ENCODE data around the gene NTRK1.

NTRK1 gene

DNA sequence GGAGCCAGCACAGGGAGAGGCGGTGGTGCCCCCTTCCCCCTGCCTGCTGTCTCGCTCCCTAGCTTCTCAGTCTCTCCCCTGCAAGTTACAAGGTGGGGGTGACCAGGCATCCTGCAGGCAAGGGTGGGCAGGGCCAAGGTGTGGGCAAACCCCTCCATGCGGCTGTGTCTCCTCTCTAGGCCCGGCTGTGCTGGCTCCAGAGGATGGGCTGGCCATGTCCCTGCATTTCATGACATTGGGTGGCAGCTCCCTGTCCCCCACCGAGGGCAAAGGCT, 14.6 kb downstream of the NTRK1 start:
- no peak for DNase-seq (ENCODE audit: extremely low read depth, low read depth)
- TF ChIP-seq, protein P1, sequence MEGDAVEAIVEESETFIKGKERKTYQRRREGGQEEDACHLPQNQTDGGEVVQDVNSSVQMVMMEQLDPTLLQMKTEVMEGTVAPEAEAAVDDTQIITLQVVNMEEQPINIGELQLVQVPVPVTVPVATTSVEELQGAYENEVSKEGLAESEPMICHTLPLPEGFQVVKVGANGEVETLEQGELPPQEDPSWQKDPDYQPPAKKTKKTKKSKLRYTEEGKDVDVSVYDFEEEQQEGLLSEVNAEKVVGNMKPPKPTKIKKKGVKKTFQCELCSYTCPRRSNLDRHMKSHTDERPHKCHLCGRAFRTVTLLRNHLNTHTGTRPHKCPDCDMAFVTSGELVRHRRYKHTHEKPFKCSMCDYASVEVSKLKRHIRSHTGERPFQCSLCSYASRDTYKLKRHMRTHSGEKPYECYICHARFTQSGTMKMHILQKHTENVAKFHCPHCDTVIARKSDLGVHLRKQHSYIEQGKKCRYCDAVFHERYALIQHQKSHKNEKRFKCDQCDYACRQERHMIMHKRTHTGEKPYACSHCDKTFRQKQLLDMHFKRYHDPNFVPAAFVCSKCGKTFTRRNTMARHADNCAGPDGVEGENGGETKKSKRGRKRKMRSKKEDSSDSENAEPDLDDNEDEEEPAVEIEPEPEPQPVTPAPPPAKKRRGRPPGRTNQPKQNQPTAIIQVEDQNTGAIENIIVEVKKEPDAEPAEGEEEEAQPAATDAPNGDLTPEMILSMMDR (IDR thresholded peaks at IDR 0.05; ENCODE audit: low read depth, low read length, missing control alignments), result no peak
- no peak overlapping the region for H3K4me3 ChIP-seq (replicated peaks; ENCODE audit: low read depth, low read length)

- DNase-seq (ENCODE audit: extremely low read depth, low read depth), result no peak
- TF ChIP-seq, protein P1 (IDR thresholded peaks at IDR 0.05; ENCODE audit: low read depth, low read length, missing control alignments), result no peak
- no peak overlapping the region for H3K4me3 ChIP-seq (replicated peaks; ENCODE audit: low read depth, low read length)
Measured at GRCh38 chr1:156876281-156876680, 15.6 kb downstream of the NTRK1 start.

GRCh38 chr1:156877433-156878170, 16.9 kb downstream of the NTRK1 start:
- H3K4me3 ChIP-seq (replicated peaks; ENCODE audit: low read depth, low read length), result no peak overlapping the region
- TF ChIP-seq, protein P1 (IDR thresholded peaks at IDR 0.05; ENCODE audit: low read depth, low read length, missing control alignments), result no peak
- no peak for DNase-seq (ENCODE audit: extremely low read depth, low read depth)

DNA sequence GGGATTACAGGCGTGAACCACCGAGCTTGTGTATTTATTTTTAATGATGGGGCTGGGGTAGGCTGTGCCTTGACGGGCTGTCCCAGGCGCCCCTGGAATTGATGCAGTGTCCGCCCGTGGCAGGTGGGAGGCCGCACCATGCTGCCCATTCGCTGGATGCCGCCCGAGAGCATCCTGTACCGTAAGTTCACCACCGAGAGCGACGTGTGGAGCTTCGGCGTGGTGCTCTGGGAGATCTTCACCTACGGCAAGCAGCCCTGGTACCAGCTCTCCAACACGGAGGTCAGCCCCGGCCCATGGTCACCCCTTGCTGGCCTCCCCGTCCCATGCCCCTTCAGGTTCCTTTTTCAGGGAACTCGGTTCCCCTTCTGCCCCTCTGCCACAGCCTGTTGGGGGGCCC, 19.2 kb downstream of the NTRK1 start:
- TF ChIP-seq, protein P1 (IDR thresholded peaks at IDR 0.05; ENCODE audit: low read depth, low read length, missing control alignments), result no peak

GRCh38 chr1:156880473-156880872, 19.8 kb downstream of the NTRK1 start:
- TF ChIP-seq, protein P1 (IDR thresholded peaks at IDR 0.05; ENCODE audit: low read depth, low read length, missing control alignments), result no peak
- DNase-seq (ENCODE audit: extremely low read depth, low read depth), result no peak

More for the DNA sequence above, 19.2 kb downstream of the NTRK1 start:
- DNase-seq (ENCODE audit: extremely low read depth, low read depth), result no peak
- no peak overlapping the region for H3K4me3 ChIP-seq (replicated peaks; ENCODE audit: low read depth, low read length)

DNA sequence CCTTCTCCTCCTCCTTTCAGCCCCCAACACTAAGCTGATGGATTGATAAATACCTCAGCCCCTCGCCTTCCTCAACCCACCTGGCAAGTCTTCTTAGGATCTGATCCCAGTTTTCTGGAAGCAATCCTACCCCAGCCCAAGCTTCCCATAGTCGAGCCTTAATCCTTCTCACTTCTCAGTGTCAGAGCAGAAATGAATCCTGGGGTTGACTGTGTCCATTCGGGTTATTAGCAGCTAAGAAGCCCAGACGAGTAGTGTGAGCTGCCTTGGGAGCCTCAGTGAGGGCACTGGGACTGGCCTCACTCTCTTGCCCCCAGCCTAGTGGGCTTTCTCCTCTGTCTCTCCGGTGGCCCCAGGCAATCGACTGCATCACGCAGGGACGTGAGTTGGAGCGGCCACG, 20.4 kb downstream of the NTRK1 start:
- TF ChIP-seq, protein P1 (IDR thresholded peaks at IDR 0.05; ENCODE audit: low read depth, low read length, missing control alignments), result no peak
- no peak overlapping the region for H3K4me3 ChIP-seq (replicated peaks; ENCODE audit: low read depth, low read length)
- no peak for DNase-seq (ENCODE audit: extremely low read depth, low read depth)

More at GRCh38 chr1:156880473-156880872, 19.8 kb downstream of the NTRK1 start:
- H3K4me3 ChIP-seq (replicated peaks; ENCODE audit: low read depth, low read length), result no peak overlapping the region

DNA sequence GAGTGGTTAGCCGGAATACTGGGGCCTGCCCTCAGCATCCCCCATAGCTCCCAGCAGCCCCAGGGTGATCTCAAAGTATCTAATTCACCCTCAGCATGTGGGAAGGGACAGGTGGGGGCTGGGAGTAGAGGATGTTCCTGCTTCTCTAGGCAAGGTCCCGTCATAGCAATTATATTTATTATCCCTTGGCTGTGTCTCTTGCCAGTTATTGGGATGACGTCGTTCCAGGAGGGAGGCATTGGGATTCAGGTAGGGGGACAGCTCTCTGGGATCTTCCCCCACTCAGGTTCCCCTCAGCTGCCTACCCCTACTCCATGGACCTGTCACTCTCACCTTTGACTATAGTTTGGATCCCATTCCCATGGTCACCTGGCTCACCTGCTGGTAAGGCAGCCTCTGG, 21.0 kb downstream of the NTRK1 start:
- no peak for DNase-seq (ENCODE audit: extremely low read depth, low read depth)
- H3K4me3 ChIP-seq (replicated peaks; ENCODE audit: low read depth, low read length), result no peak overlapping the region
- TF ChIP-seq, protein P1 (IDR thresholded peaks at IDR 0.05; ENCODE audit: low read depth, low read length, missing control alignments), result no peak

Data from HFF-Myc (cell line).